HG03095 (cell line): Measurements from ENCODE around the gene BICDL2.
A peak's percentile ranks its signal among the peaks of the same experiment; 100 is the strongest.

Experiments
- ATAC-seq: cut with Tn5 transposase; IDR thresholded peaks from one replicate; pipeline ENCODE4 v1.9.1; 2021; ENCODE audit warnings: moderate library complexity; ENCODE audit not compliant: unreplicated experiment

BICDL2 gene

DNA sequence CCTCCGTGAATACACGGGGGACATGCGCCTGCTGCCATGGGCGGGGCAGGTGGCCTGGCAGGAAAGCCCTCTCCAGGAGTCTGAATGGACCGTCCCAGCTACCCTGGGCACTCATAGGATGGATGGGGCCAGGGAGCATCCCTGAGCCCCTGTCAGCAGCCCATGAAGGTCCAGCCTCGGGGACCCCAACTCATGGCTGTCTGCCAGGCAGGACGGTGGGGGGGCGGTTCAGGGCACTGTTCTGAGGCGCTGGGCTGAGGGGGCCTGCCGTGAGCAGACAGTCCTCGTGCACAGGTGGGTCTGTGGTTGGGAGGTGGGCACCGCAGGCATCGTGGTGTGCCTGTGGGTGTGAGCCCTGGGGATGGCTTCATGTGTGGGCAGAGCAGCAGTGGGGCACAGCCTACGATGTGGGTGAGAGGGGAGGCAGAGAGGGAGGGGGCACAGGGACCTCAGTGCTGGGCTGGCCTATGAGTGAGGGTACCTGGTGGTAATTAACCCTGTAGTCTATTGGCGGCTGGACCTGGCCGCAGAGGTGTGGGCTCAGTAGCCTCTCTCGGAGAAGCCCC, 50.0 kb downstream of the BICDL2 start:
- ATAC-seq, result no peak

DNA sequence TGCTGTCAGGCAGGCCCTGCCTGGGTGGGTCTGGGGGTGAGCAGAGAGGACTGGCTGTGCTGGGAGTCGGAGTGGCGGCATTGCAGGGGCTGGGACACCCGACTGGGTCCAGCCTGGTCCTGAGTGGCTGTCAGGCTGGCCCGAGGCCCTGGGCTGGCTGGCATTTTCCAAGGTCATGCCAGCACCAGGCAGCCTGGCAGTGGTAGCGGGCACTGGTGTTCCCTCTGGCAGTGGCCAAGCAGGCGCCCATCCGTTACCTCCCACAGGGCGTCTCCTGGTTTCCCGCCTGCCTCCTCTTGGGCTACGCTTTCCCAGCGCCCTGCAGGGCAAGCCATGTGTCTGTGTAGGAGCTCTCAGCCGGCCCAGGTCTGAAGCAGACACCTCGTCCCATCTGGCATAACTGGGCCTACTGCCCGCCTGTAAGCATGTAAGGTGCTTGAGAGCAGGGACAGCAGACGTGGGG, 50.8 kb downstream of the BICDL2 start:
- ATAC-seq, result no peak

DNA sequence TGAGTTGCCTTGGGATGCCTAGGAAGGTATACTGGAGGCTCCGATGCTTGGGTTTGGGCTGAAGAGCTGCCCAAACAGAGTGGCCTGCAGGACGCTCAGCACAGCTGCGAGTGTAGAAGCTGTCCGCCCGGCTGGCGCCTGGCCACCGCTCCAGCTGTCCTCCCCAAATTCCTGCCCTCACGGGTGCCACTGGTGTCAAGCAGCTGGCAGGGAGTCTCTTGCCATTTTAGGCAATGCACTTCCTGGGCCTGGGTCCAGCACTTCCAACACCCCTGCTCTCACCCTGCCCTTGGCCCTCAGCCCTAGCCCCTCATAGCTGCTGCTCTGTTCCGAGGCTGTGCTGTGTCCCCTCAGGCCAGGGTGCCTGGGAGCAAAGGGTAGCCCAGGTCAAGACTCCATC, 51.3 kb downstream of the BICDL2 start:
- no peak for ATAC-seq

DNA sequence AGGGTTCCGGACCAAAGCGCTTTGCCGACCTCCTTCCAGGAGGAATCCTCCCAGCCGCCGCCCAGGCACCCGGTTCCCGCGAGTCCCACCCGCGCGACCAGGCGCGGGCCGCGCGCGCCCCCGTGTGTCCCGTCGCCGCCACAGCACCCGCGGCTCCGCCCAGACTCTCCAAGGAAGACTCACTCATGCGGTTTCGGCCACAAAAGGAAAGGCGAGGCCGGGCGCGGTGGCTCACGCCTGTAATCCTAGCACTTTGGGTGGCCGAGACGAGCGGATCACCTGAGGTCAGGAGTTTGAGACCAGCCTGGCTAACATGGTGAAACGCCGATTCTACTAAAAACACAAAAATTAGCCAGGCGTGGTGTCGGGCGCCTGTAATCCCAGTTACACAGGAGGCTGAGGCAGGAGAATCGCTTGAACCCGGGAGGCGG, 53.0 kb downstream of the BICDL2 start:
- ATAC-seq, result no peak

- ATAC-seq, result no peak
Measured at GRCh38 chr16:2982402-2982801, 54.3 kb downstream of the BICDL2 start.

GRCh38 chr16:2981899-2982250, 54.9 kb downstream of the BICDL2 start:
- no peak for ATAC-seq

DNA sequence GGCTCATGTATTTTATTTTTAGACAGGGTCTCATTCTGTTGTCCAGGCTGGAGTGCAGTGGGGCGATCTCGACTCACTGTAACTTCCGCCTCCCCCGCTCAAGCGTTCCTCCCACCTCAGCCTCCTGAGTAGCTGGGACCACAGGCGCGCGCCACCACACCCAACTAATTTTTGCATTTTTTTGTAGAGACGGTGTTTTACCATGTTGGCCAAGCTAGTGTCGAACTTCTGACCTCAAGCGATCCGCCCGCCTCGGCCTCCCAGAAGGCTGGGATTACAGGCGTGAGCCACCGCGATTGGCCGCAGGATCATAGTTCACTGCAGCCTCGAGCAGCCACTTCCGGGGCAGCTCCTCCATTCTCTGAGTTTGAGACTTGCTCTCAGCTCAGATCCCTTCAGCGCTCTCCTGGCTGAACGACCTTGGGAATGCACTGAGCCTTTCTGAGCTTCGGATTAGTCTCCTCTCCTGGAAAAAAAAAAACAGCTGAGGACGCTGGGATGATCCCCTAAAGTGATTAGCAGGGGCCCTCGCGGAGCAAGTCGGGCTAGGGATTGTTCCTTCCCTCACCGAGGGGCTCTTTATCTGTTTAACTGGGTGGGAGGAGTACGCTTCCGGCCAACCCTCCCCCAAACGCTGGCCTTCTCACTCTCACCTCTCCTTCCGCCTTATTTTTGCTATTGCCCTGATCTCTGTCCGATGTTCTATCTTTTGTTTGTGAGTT, 55.4 kb downstream of the BICDL2 start:
- no peak for ATAC-seq

DNA sequence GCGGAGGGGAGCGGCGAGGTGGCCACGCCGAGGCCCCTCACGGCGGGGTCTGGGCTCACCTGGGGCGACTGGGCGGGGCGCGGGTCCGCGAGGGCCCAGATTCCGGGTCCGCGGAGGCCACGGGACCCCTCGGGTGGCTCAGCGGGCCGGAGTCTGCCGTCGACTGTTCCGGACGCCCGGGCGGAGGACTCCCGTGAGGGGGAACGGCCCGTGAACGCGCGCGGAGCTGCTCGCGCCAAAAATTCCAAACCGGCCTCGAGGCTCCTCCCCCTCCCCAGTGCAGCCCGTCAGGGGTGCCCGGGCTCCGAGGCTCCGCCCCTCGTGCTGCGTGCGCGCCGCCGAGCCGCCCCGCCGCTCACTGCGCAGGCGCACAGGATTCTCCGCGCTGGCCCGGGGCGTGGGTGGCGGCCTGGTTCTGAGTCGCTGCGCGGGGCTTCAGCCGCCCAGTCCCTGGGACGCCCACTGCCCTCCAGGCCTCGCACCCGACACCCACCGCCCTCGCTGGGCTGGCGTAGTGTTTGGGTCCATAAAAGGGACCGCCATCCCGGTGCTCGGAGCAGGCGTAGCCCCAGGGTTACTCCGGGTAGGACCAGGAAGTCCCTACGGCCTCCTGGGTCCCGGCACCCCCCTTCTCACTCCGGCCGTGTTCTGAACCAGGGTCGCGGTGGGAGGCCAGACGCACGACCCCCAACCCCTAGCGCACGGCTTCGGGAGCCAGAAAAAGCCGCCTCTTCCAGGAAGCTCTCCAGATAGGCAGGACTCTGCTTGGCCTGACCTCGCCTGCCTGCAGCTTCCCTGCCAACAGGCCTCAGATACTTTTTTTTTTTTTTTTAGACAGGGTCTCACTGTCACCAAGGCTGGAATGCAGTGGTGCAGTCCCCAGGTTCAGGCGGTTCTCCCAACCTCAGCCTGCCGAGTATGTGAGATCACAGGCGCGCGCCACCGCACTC, 56.2 kb downstream of the BICDL2 start, which contains the start of gene PKMYT1:
TSS of gene PKMYT1 (minus strand) at position 220 of the 950 bp plus-strand sequence. CDS start 789 bp downstream, outside the sequence.
- peak; percentile 52 for ATAC-seq

DNA sequence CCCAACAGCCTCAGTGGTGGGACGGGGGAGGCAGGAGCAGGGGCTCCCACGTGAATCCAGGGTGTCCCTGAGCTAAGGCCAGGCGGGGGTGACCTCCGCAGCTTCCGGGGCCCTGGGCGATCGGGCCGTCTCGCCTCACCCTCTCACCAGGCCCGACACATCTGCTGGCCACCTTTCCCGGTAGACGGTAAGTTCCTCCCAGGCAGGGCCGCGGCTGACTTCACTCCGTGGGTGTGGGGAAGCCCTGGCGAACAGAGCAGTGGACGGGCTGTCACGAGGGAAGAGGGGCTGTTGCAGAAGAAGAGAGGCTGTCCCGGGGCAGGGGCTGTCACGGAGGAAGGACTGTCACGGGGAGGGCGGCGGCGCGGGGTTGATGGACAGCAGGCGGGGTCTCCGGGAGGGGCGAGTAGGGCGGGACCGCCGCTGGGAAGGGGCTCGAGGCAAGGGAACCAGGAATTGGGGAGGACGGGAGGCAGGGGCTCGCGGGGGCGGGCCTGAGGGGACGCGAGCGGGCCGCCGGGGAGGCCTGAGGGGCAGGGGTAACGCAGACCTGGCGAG, 57.0 kb downstream of the BICDL2 start:
- no peak for ATAC-seq
